GM18951 (cell line): ENCODE data around the gene SFMBT2.
"Not testable (repeated sequence)": the region's sequence is repeated elsewhere in the genome, so short reads cannot be mapped to it uniquely, and the experiment has no call there.

Source experiments
- POLR2A ChIP-seq: IDR thresholded peaks from 4 replicates; pipeline ENCODE4 v1.6.1; 2011; ENCODE audit warnings: mild to moderate bottlenecking; ENCODE audit not compliant: insufficient read length, insufficient read depth; ENCODE audit errors: extremely low read depth
- in situ Hi-C: fragments of 300-500 bp; cut with MboI; formaldehyde crosslinking; loops from one replicate; pipeline ENCODE4 v1.12.0; 2022; ENCODE audit warnings: low sequenced_read_pairs, mixed read lengths, inconsistent platforms; ENCODE audit not compliant: unreplicated experiment

Gene SFMBT2

DNA sequence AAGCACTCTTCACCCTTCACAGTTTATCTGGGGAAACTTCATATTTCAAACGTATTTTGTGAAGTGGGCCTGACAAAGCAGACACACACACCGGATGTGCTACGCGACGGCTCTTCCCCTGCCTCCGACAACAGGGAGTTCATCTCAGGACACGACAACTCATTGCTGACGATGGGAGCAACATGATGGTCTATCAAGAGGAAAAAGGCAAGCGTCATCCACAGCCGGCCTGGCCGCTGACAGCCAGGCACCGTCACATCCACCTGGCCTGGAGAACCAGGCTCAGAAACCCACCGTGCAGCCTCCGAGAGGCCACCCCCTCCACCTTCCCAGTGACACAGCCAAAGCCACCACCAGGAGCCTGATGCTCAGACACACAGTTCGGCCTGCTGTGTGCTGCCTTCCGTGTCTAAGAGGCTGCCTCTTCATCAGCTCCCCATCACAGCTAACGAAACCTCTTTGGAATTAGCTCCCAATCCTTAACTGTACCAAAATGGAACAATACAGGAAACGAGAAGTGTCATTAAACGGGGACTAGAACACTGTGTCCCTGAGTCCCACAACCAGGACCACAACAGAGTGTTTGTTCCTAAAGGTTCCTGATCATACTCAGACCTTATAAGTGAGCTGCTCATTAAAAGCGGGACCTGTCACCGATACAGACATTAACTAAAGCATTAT is 76.7 kb downstream of the SFMBT2 start:
- no peak for TF ChIP-seq POLR2A
- in situ Hi-C loops, result no loop called here

DNA sequence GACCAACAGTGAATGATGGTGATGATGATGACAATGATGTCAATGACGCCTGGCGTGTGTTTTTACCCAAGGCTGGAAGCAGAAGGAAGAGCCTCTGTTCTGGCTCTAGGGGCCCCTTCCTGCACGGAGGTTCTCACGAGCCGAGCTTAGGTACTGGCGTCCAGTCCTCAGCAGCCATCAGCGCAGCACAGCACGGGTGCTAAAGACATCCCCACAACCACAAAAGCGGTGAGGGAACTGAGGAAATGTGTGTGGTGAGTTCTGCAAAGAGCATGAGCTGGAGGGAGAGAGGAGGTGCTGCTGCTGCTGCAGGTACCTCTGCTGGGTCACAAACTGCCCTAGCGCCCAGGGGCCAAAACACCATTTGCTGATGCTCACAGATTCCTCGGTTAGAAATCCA is 81.6 kb downstream of the SFMBT2 start:
- no peak for TF ChIP-seq POLR2A
- in situ Hi-C loops, result no loop called here

DNA sequence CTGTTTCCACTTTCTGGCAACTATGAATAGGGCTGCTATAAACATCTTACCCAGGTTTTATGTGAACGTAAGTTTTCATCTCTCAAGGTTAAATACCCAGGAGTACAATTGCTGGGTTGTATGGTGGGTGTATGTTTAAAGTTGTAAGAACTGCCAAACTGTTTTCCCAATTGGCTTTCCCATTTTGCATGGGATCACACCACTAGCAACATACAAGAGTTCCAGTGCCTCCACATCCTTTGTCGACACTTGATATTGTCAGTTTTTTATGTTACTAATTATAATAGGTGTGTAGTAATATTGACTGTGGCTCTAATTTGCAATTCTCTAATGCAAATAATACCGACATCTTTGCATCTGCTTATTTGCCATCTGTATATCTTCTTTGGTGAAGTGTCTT is 82.9 kb downstream of the SFMBT2 start:
- in situ Hi-C loops, result no loop called here
- no peak for TF ChIP-seq POLR2A

DNA sequence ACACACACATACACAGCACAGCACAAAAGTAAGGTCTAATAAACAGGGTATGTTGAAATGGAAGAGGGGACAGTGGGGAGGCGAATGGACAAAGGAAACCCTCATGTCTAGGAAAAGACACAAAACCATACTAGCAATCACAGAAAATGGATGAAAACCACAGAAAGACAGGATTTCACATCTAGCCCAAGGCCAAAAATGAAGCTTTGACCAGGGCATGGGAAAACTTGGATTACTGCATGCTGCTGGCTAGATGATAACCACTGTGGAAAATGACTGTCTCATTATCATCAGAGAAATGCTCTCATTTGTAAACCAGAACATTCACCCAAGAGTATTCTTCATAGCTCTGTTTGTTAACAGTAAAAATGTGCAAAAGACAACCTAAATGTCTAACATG is 88.2 kb downstream of the SFMBT2 start:
- TF ChIP-seq POLR2A, result no peak
- in situ Hi-C loops, result no loop called here

DNA sequence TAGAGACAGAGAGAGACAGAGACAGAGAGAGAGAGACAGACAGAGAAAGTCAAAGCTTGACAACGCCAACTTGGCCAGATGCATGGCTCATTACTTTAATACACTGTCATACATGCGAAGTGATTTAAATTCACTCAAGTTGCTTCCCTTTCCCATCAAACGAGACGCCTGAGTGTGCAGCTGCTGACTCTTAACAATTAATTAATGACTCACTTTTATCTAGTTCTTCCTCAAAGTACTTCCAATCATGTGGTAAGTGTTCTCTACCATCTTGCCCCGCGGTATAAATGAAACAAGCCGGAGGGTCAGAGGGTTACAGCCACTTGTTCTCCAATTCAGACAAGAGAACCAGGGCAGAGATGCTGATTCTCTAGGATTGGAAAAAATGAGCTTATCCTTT is 90.8 kb downstream of the SFMBT2 start:
- in situ Hi-C loops, result no loop called here
- TF ChIP-seq POLR2A, result no peak

DNA sequence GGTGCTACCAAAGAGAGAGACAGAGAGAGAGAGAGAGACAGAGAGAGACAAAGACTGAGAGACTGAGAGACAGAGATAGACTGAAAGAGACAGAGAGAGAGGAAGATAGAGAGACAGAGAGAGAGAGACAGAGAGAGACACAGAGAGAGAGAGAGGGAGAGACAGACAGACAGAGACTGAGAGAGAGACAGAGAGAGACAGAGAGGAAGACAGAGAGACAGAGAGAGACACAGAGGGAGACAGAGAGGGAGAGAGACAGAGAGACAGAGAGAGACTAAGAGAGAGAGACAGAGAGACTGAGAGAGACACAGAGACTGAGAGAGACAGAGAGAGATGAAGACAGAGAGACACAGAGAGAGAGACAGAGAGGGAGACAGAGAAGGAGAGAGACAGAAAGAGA is 91.2 kb downstream of the SFMBT2 start:
- no peak for TF ChIP-seq POLR2A
- in situ Hi-C loops, result no loop called here

DNA sequence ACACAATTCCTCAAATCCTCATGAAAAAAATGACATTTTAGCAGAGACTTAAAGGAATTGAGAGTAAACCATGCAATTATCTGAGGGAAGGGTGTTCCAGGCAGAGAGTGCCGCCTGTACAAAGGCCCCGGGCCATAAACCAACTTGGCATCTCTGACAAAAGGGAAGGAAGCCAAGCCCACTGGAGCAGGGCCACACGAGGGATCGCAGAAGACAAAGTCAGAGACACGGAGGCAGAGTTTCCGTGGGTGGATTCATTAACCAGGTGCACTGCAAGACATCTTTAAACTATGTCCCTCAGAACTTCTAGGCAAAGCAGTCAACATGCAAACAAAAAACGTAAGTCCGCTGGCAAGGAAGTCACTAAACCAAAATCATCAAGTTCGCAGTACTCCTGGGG is 92.0 kb downstream of the SFMBT2 start:
- in situ Hi-C loops, result no loop called here
- TF ChIP-seq POLR2A, result no peak

DNA sequence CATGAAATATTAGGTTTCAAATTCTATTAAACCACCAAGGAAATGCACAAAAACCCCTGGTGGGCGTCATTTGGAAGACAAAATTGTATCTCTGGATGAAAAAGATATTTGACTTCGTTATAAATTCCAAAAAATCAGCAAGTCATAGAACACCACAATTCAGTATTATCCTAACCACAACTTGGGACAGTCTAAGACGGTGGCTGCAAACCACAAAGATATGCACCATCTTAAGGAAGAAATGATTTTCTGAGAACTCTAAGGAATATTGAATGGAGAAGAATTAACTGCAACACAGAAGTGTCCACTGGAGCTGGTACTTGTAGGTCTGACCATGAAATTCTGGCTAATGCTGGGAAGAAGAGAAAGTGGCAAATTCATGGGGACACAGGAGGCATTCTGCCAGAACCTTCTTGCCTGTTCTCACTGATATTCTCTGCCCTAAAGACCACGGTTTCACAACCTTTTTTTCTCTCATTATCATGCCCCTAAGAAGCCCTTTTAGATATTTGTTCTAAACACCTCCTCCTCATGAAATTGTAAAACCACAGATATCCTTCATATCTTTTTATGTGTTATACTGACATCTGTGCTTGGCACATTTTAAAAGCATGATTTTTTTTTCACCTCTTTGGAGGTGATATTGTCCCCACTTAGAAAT is 92.9 kb downstream of the SFMBT2 start:
- TF ChIP-seq POLR2A, result no peak
- in situ Hi-C loops, result no loop called here

DNA sequence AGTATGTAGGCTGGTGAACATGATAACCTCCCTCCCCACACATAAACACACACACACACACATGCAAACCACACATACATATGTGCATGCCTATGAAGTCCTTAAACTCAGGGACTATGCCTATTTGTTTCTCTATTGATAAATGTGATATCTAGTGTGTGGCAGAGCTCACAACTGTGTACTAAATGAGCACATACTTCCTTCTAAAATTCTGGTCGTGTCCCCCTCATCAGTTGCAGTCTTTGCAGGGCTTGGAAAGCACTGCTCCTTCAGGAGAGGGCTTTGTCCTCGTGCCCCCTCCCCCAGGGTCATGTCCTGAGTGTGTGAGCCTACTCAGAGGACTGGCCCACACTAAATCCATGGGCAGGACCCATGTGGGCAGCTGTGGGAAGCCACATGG is 94.0 kb downstream of the SFMBT2 start:
- in situ Hi-C loops, result no loop called here
- no peak for TF ChIP-seq POLR2A

DNA sequence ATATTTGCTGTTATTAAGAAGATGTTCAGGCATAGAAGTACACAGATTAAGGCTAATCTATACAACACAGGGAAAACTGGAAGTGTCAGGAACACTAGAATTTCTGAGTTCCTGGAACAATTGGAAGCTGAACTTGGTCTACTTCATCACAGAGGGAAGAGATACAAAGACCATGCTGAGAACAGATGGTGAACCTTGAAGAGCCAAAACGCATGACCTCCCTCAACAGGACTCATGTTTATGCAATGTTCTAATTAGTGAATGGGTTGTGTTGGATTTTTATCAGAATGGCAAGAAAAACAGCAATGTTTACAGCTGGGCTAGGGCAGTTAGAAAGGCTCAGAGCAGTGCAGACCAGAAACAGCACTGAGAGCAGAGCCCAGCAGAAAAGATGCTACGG is 94.9 kb downstream of the SFMBT2 start:
- TF ChIP-seq POLR2A, result no peak
- in situ Hi-C loops, result no loop called here

DNA sequence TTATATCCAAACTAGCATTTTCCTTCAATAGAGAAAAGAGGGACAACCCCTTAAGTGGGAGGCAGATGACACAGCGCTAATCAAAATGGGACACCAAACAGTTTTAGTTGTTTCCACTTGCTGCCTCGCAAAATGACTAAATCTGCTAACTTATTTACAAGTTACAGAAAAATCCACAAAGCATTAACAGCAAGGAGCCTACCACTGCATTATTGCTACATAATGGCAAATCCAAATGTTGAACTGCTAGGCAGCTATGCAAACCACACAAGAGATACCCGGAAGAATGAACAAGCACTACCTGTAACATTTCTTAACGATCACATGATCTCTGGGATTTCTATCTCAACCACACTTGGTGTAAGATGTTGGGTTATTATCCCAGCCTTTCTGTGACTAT is 96.7 kb downstream of the SFMBT2 start:
- in situ Hi-C loops, result no loop called here
- TF ChIP-seq POLR2A, result no peak

DNA sequence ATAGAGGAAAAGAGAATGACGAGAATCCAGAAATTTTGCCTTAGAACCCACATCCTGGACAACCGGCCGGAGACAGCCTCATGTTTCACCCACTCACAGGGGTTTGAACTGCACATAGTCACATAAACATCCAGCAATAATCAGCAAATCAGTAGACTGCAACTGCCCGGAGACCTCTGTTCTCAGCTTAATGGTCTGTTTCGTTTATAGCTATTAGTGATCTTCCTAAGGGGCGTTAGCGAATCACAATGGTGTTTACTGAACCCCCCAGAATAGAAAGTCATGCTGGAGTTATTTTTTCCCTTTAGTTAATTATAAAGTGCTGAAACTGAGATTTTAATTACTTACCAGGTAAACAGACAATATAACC is 98.4 kb downstream of the SFMBT2 start:
- in situ Hi-C loops, result no loop called here
- TF ChIP-seq POLR2A, result no peak

DNA sequence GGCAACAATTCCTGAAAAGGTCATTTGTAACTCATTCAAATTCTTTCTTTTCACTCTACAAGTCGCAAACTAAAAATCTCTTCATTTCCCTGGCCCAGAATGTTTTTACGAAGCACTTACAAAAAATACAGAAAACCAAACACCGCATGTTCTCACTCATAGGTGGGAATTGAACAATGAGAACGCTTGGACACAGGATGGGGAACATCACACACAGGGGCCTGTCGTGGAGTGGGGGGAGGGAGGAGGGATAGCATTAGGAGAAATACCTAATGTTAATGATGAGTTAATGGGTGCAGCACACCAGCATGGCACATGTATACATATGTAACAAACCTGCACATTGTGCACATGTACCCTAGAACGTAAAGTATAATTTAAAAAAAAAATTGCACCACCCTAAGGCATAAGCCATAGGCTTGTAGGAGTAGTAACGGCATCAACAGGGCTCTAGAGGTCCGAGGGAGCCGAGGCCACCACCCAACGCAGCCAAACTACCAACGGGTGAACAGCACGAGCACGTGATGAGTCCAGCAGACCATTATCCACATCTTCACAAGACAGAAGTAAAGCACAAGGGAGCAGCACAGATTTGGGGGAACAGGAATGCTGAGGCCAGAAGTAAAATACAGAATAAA is 98.9 kb downstream of the SFMBT2 start:
- in situ Hi-C loops, result not testable (repeated sequence)

DNA sequence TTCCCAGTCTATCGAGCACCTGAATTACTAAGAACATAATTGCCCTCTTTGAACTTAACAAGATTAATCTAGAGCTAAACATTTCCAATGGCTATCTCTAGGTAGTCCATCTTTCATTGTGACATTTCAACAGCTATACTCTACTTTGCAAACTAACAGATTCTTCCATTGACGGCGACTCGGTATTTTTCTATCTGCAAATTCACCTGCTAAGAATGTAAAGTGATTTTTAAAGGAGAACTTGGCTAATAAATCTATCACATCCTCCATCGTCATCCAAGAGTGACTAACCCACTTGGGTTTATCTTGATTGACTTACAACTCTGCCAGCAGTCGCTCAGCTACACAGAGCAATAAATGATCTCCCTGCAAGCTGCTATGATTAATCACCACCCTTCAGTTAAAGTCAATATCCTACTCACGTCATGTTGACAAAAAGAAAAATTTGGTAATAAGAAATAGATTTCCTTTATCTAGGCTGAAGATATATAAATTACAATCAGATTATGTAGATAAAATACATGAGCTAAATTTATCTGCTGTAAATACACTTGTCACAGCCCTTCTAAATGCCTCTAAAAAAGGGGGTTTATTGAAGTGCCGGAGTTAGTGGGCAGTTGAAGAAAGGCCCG is 99.5 kb downstream of the SFMBT2 start:
- in situ Hi-C loops, result no loop called here

More for the DNA sequence above, 99.5 kb downstream of the SFMBT2 start:
- TF ChIP-seq POLR2A, result no peak
